Endothelial cell of umbilical vein (primary cell): ENCODE results near the gene SRM.

Experiments used
- MAX ChIP-seq: IDR thresholded peaks from 2 replicates; pipeline ENCODE4 v1.6.1; 2011; ENCODE audit not compliant: insufficient read depth, insufficient read length
- POLR2A ChIP-seq: IDR thresholded peaks from 2 replicates; pipeline ENCODE4 v1.6.1; 2012; ENCODE audit warnings: low read depth, mild to moderate bottlenecking, control low read depth, low read length
- POLR2AphosphoS5 ChIP-seq: IDR thresholded peaks from 2 replicates; pipeline ENCODE4 v1.6.1; 2012; ENCODE audit warnings: low read depth, mild to moderate bottlenecking, control low read depth, low read length, moderate library complexity; ENCODE audit not compliant: insufficient read depth

- TF ChIP-seq POLR2AphosphoS5 (no peak), MAX (no peak), POLR2A (no peak)
Measured at GRCh38 chr1:11037740-11038182, 22.1 kb downstream of the SRM start.
